Measurements from ENCODE around the gene NR2C1.

NR2C1 gene

DNA sequence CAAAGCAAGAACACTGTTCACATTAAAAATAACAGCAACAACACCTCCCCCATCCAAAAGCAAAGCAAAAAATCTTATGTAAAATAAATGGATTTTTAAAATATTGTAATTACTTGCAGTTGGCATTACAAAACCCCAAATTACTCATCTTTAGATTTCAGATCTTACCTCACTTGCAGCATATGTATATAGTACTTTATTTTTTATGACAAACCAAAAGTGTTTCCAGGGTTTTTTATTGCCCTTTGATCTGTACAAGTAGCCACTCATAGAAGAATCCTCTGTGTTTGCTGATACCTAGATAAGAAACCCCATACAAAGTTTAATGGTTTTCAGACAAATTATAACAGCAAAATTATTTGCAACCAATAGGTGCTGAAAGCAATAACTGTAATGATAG lies 12.2 kb upstream of the NR2C1 start:
- no peak for TF ChIP-seq SIN3A (IDR thresholded peaks at IDR 0.05; ENCODE audit: borderline replicate concordance, insufficient read depth, low read length)
- TF ChIP-seq TAF1 (IDR thresholded peaks at IDR 0.05; ENCODE audit: borderline replicate concordance, insufficient read depth, low read length) = no peak
- TF ChIP-seq FOXP2 (optimal IDR thresholded peaks at IDR 0.05; ENCODE audit: borderline replicate concordance, extremely low read depth, extremely low read length, insufficient read depth) = no peak
- no peak for TF ChIP-seq POLR2AphosphoS5 (IDR thresholded peaks at IDR 0.05; ENCODE audit: low read depth, low read length)
- TF ChIP-seq, protein P1, sequence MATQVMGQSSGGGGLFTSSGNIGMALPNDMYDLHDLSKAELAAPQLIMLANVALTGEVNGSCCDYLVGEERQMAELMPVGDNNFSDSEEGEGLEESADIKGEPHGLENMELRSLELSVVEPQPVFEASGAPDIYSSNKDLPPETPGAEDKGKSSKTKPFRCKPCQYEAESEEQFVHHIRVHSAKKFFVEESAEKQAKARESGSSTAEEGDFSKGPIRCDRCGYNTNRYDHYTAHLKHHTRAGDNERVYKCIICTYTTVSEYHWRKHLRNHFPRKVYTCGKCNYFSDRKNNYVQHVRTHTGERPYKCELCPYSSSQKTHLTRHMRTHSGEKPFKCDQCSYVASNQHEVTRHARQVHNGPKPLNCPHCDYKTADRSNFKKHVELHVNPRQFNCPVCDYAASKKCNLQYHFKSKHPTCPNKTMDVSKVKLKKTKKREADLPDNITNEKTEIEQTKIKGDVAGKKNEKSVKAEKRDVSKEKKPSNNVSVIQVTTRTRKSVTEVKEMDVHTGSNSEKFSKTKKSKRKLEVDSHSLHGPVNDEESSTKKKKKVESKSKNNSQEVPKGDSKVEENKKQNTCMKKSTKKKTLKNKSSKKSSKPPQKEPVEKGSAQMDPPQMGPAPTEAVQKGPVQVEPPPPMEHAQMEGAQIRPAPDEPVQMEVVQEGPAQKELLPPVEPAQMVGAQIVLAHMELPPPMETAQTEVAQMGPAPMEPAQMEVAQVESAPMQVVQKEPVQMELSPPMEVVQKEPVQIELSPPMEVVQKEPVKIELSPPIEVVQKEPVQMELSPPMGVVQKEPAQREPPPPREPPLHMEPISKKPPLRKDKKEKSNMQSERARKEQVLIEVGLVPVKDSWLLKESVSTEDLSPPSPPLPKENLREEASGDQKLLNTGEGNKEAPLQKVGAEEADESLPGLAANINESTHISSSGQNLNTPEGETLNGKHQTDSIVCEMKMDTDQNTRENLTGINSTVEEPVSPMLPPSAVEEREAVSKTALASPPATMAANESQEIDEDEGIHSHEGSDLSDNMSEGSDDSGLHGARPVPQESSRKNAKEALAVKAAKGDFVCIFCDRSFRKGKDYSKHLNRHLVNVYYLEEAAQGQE (IDR thresholded peaks at IDR 0.05; ENCODE audit: insufficient read depth in 1 of 2, low read depth in 2 of 2, low read length in 2 of 2) = no peak

DNA sequence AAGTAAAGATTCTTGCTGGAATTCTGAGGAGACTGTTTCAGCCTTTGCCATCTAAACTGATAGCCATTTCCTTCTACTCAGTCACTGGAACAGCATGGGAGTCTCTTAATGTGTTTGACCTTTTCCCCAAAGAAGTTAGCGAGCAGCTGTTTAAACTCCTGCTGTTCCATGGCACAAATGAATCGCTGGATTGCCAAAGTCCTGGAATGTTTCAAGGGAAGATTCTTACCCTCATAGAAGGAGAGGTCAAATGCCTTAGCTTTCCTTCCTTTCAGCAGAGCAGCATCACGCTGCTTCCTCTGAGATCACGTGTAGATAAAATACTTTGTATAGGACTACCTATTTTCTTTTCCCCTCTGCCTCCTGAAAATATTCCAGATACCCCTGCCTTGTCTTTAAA lies 10.5 kb upstream of the NR2C1 start:
- no peak for TF ChIP-seq SIN3A (IDR thresholded peaks at IDR 0.05; ENCODE audit: borderline replicate concordance, insufficient read depth, low read length)
- TF ChIP-seq TAF1 (IDR thresholded peaks at IDR 0.05; ENCODE audit: borderline replicate concordance, insufficient read depth, low read length) = no peak

GRCh38 chr12:95083471-95083870 lies 10.1 kb upstream of the NR2C1 start:
- TF ChIP-seq SIN3A (IDR thresholded peaks at IDR 0.05; ENCODE audit: borderline replicate concordance, insufficient read depth, low read length) = no peak
- TF ChIP-seq TAF1 (IDR thresholded peaks at IDR 0.05; ENCODE audit: borderline replicate concordance, insufficient read depth, low read length) = no peak
- TF ChIP-seq POLR2AphosphoS5 (IDR thresholded peaks at IDR 0.05; ENCODE audit: low read depth, low read length) = no peak
- TF ChIP-seq FOXP2 (optimal IDR thresholded peaks at IDR 0.05; ENCODE audit: borderline replicate concordance, extremely low read depth, extremely low read length, insufficient read depth) = no peak
- TF ChIP-seq, protein P1 (IDR thresholded peaks at IDR 0.05; ENCODE audit: insufficient read depth in 1 of 2, low read depth in 2 of 2, low read length in 2 of 2) = no peak

- TF ChIP-seq, protein P1 (IDR thresholded peaks at IDR 0.05; ENCODE audit: insufficient read depth in 1 of 2, low read depth in 2 of 2, low read length in 2 of 2) = no peak
- no peak for TF ChIP-seq POLR2AphosphoS5 (IDR thresholded peaks at IDR 0.05; ENCODE audit: low read depth, low read length)
- no peak for TF ChIP-seq SIN3A (IDR thresholded peaks at IDR 0.05; ENCODE audit: borderline replicate concordance, insufficient read depth, low read length)
- TF ChIP-seq TAF1 (IDR thresholded peaks at IDR 0.05; ENCODE audit: borderline replicate concordance, insufficient read depth, low read length) = no peak
- TF ChIP-seq FOXP2 (optimal IDR thresholded peaks at IDR 0.05; ENCODE audit: borderline replicate concordance, extremely low read depth, extremely low read length, insufficient read depth) = no peak
These were observed 3.9 kb upstream of the NR2C1 start for GRCh38 chr12:95077341-95077740.

- TF ChIP-seq SIN3A (IDR thresholded peaks at IDR 0.05; ENCODE audit: borderline replicate concordance, insufficient read depth, low read length) (no peak), POLR2AphosphoS5 (IDR thresholded peaks at IDR 0.05; ENCODE audit: low read depth, low read length) (no peak), FOXP2 (optimal IDR thresholded peaks at IDR 0.05; ENCODE audit: borderline replicate concordance, extremely low read depth, extremely low read length, insufficient read depth) (no peak), TAF1 (IDR thresholded peaks at IDR 0.05; ENCODE audit: borderline replicate concordance, insufficient read depth, low read length) (no peak)
- TF ChIP-seq, protein P1 (IDR thresholded peaks at IDR 0.05; ENCODE audit: insufficient read depth in 1 of 2, low read depth in 2 of 2, low read length in 2 of 2) = no peak
These were observed 1.3 kb upstream of the NR2C1 start for GRCh38 chr12:95074766-95075165.

Measured in PFSK-1 (cell line).